A204.1 (cell line): Measurements from ENCODE around the gene NOB1.

Source experiments
- FAIRE-seq: peaks from 2 replicates; lab custom pipeline; 2012; peaks lifted over from hg19 to GRCh38; lab: Jason Lieb, UNC

Gene NOB1

DNA sequence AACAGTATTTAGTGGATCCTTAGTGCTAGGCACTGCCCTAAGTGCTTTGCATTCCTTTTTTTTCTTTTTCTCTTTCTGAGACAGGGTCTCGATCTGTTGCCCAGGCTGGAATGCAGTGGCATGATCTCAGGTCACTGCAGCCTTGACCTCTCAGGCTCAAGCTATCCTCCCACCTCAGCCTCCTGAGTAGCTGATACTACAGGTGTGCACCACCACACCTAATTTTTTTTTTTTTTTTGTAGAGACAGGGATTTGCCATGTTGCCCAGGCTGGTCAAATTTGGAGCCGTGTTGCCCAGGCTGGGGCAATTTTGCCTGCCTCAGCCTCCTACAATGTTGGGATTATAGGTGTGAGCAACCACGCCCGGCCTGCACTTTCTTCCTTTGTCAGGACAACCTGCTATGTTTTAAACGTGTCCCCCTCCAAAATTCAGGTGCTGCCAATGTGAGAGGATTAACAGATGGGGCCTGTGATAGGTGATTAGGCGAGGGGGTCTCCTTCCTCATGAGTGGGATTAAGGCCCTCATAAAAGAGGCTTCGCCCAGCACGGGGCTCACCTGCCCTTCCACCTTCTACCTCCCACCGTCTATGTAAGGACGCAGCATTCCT lies 33.8 kb downstream of the NOB1 start:
- no peak for FAIRE-seq

DNA sequence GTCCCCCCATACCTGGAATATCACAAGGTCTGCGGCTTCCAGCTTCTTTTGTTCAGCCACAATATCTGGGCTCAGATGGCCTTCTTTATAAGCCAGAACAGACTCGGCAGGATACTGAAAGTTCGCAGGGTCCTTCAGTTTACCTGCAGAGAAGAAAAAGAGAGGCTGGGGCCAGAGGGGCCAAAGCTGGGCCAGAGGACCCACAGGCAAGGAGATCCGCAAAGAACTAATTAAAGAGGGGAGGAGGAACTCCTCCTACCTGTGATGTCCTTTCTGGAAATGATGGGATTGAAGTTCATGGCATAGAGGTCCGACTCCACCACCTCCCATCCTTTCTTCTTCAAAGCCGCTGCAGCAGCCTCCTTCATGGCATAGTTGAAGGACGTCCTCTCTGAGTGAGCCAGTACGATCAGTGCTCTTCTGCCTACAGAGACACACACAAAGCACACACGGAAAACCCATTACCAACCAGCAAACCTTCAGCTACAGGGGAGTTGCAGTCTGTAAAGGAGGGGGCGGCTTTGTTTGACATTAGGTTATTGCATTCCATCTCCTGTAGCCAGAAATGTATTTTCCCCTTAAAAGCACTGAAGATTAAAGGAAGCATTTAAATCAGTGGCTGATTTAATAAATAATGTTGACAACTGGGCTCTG lies 36.5 kb downstream of the NOB1 start:
- FAIRE-seq: no peak

DNA sequence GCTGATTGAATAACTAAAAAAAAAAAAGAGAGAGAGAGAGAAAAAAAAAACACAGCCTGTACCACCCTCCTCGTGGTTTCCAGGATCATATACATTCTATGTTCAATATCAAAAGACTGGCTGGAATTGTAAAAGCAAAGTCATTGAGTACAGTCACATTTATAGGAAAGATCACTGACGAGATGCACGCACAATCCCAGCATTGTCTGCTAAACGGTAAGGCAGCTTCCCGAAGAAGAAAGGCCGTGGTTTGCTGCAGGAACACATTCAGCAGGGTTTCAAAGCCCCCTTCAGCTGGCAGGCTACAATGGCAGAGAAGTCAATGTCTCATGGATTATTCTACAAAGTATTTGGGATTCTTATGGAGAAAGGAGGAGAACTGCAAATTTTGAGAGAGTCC lies 37.7 kb downstream of the NOB1 start:
- FAIRE-seq: no peak

DNA sequence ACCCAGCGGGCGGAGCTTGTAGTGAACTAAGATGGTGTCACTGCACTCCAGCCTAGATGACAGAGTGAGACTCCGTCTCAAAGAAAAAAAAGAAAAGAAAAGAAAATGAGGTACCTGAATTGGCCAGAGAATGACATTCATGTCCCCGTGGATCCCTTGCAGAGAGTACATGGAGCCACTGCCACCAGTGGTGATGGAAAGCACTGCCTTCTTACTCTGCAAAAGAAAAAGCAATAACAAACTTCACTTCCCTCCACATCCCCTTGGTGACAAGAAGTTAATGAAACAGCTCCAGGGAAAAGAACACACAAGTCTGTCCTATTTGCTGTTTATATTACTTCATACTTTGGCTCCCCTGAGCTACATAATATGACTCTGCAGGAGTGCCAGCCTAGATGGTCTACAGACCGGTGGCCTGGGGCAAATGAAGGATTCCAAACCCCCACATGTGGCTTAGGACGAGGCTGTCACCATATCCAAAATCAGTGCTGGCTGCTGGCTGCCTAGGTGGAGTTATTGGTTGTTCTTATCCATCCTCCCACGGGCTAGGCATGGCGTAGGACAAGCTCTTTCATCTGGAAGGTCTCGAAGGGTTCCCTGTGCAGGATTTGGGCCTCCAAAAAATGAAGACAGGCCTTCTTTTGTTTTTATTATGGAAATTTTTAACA lies 41.7 kb downstream of the NOB1 start:
- FAIRE-seq: no peak

DNA sequence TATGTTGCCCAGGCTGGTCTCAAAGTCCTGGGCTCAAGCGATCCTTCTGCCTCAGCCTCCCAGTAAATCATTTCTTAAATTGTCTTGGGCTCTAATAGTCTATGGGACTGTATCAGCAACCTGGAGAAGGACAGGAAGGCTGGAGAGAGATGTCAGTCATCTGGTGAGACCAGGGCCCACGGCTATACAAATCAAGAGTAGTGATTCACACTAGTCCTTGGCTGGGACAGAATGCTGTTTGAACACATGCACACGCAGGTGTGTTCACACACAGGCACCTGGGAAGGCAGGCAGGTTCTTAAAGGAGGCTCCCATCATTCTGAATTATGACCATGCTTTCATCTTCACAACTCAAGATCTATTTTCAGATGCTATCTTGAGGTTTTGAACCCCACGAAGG lies 42.4 kb downstream of the NOB1 start:
- no peak for FAIRE-seq

DNA sequence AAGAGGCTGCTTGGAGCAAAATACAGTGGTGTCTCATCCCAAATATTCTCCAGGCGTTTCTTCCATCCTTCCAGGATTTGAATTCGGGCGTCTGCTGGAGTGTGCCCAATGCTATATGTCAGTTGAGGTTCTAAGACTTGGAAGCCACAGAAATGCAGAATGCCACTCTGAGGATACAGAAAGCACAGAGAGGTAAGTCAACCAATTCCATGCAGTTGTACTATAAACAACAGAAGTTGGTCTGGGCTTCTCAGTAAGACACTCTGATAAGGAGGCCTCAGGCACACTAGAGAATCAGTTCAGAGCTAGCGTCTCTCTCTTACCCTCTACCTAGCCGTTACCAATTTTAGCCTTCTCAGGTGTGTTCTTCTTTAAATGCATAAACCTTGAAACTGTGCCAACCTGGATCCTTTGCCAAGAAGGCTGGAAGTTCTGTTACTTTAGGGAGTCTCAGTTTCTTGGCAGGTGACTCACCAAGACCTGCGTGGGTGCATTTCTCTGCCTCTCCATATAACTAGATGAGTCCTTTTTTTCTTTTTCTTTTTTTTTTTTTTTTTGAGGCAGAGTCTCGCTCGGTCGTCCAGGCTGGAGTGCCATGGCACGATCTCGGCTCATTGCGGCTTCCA lies 43.5 kb downstream of the NOB1 start:
- FAIRE-seq: no peak

DNA sequence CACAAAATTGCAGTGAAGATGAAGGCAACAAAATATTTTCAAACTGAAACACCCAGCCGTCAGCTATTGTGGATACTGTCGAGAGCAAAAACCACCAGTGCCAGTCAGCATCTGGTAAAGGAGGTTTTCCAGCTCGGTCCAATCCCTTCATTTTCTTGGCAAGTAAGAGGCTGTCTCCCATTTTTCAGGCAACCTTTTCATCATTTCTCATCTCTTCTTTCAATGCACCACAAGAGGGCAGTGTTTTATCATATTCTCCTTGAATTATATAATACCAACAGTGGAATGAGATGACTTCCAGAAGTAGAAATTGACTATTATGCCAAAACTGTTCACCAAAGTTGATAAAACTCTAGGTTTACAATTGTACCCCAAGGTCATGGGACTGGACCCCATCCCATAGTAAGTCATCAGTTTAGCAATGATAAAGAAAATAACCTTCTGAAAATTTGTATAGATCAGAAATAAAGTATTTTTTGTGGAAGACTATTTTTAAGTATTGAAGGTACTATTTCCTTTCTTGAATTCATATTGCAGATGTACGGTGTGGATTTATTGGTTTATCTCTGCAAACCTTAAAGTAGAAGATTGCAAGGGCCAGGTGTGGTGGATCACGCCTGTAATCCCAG lies 45.2 kb downstream of the NOB1 start:
- peak; percentile 93 for FAIRE-seq

DNA sequence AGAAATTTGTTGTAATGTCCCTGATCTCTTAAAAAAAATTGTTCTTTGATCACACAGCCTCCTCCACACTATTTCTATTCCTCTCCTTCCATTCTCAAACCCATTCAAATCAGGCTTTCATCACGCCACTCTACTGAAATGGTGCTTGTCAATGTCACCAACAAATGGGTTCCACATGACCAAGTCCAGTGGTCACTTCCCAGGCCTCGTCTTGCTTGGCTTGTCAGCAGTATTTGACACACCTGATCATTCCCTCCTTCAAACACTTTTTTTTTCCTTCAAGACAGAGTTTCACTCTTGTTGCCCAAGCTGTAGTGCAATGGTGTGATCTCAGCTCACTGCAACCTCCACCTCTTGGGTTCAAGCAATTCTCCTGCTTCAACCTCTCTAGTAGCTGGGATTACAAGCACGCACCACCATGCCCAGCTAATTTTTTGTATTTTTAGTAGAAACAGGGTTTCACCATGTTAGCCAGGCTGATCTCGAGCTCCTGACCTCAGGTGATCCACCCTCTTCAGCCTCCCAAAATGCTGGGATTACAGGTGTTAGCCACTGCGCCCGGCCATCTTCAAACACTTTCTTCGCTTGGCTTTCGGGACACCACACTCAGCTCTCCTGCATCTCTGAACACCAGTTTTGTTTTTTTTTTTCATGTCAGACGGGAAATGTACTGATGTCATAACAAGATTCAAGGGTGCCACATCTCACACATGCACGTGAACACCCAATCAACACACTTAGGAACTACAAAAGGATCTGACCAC lies 46.6 kb downstream of the NOB1 start:
- FAIRE-seq: no peak

DNA sequence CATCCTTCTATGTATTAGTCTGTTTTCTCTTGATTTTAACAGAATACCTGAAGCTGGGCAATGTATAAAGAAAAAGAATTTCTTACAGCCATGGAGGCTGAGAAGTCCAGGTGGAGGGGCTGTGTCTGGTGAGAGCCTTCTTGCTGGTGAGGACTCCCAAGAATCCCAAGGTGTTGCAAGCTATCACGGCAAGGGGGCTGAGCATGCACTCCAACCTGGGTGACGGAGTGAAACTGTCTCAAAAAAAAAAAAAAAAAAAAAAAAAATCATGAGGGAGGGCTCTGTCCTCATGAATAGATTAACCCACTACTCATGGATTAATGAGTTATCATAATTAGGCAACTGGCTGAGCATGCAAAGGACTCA lies 47.8 kb downstream of the NOB1 start:
- FAIRE-seq: no peak

DNA sequence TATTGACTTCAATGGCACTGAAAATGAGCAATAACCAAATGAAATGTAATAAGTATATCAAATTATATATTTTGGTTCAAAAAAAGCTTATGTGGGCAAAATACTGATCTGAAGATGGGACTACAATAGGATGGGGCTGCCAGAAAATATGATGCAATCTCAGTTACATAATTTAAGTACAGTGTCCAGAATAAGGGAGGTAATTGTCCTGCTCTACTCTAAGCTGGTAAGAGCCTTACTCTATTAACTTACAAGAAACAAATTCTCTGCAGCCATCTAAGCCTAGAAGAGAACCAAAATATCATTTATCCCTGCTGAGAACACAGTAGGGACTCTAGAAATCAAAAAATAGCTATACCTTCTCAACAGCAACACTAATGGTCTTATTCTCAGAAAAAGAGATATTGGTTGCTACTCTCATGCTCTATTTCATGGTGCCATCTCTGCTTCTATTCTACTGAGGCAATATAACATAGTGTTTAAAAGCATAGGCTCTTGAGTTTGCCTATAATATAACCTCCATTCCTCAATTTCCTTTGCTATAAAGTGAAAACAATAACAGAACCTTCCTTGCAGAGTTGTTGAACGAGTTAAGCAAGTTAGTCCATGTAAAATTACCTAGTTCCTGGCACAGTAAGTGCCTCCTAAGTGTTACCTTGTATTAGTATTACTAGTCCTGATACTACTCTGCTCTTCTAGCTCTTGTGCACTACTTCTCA lies 48.3 kb downstream of the NOB1 start:
- FAIRE-seq: no peak

DNA sequence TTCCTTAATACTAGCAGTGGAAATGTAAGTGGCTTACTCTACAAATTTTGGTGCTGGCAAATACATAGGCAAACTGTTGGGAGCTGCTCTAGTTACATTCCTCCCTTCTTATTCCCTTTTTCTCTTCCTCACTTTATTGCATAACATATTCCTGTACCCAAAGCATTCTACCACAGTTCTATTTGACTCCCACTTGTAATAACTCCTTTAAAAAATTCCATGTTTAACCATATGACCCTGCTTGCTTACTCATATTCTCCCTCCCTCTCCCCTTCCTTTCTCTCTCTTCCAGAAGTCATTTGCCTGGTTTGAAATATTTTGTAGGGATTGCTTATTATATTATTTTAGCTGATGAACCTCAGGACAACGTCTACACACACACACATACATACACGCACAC lies 51.1 kb downstream of the NOB1 start:
- no peak for FAIRE-seq

DNA sequence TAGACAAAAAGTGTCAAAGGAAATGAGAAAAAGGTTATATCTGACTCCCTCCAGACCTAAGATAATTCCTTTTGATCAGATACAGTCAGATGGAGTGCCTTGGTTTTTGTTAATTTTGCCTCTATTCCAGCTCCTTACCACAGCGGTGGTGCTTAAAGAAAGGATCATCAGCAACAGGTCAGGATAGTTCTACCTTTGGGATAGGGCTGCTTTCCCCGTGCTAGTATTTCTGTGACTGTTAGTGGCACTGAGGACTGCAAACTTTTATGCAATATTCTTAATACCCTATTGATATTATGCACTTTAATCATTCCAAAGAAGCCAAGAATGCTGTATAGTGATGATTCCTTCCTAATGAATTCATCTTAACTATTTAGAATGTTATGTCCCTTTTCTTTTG lies 52.9 kb downstream of the NOB1 start:
- FAIRE-seq: no peak

DNA sequence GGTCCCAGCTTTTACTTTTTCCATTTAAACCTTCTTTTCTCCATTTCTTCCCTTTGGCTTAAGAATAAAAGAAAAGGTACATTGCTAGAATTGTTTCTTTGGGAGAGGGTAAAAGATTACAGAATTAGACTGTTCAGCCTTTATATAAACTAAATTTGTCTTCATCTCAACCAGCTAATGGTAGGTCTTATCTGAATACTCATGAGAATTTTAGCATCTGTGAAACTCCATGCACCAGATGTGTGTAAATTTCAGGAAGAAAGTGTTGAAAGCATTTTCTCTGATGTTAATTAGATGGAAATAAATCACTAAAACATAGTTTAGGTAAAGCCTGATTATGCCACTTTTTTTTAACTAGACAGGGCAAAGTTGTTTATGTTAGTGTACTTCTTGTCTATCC lies 53.3 kb downstream of the NOB1 start:
- FAIRE-seq: no peak

DNA sequence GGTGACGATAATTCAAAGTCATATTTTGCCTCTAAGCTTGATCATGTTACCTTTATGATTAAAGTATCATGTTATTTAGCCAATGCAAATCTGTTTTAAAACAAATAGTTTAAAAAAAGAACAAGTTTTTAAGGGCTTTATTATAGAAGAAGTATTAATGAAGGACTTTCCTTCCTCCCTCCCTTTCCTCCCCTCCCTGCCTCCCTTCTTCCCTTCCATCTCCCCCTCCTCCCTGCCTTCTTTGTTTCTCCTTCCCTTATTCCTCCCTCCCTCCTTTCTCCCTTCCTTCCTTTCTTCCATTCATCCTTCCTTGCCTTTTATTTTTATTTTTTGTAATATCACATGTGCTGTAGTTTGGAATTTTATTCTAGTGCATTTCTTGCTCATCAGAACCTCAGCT lies 54.8 kb downstream of the NOB1 start:
- no peak for FAIRE-seq

DNA sequence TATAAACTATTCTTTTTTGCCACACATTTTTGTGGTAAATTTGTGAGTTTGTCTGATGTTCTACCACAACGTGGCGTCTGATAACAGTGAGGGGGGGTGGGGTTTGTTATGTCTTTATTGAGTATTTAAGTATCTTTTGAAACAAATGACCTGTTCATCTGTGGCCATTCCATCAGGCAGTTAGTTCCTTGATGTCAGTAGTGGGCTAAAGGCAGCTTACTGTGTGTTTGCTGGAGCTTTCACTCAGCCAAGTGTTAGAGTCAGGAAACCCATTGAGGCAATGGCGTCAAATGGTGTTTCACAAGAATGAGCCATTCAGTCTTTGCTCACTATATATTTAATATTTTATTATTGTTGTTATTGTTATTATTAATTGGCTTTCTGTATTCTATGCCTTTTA lies 56.3 kb downstream of the NOB1 start:
- no peak for FAIRE-seq

DNA sequence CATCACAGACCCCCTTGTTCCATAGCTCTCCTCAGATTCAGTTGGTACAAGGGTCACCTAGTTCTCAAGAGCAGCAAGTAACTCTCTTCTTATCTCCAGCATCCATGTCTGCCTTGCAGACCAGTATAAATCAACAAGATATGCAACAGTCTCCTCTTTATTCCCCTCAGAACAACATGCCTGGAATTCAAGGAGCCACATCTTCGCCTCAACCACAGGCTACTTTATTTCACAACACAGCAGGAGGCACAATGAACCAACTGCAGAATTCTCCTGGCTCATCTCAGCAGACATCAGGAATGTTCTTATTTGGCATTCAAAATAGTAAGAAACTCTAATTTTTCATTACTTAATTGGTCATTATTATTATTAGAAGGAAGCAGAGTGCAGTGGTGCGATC lies 60.8 kb downstream of the NOB1 start:
- FAIRE-seq: no peak

DNA sequence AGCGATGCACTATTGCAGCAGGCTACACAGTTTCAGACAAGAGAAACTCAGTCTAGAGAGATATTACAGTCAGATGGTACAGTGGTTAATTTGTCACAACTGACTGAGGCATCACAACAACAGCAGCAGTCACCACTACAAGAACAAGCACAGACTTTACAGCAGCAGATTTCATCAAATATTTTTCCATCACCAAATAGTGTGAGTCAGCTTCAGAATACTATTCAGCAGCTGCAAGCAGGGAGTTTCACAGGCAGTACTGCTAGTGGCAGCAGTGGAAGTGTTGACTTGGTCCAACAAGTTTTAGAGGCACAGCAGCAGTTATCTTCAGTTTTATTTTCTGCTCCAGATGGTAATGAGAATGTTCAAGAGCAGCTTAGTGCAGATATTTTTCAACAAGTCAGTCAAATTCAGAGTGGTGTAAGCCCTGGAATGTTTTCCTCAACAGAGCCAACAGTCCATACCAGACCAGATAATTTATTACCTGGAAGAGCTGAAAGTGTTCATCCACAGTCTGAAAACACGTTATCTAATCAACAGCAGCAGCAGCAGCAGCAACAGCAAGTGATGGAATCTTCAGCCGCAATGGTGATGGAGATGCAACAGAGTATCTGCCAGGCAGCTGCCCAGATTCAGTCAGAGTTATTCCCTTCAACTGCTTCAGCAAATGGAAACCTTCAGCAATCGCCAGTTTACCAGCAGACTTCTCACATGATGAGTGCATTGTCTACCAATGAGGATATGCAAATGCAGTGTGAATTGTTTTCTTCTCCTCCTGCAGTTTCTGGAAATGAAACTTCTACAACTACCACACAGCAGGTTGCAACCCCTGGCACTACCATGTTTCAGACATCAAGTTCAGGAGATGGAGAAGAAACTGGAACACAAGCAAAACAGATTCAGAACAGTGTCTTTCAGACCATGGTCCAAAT lies 62.5 kb downstream of the NOB1 start:
- FAIRE-seq: no peak
